Measurements from ENCODE around the gene C22orf23.
A peak's percentile ranks its signal among the peaks of the same experiment; 100 is the strongest.

- TF ChIP-seq POLR2A (IDR thresholded peaks at IDR 0.05) (no peak), CTCF (IDR thresholded peaks at IDR 0.05 in 8 of 11, conservative IDR thresholded peaks at IDR 0.05 in 3 of 11) (peak; percentile 78 to 99 (median 97)), POLR2AphosphoS5 (IDR thresholded peaks at IDR 0.05) (peak; percentile 73 to 82 (median 73))
Measured at GRCh38 chr22:37933711-37934376, 19.6 kb downstream of the C22orf23 start.

Measured in spleen (tissue), 7 donors.